Fibroblast of peridontal ligament (primary cell): ENCODE measurements around the gene GRIA4.

Source experiments
- DNase-seq: peaks from one replicate; pipeline ENCODE4 v3.0.0-alpha.2; 2010; ENCODE audit errors: extremely low read depth

The GRIA4 gene

GRCh38 chr11:105918600-105918999 lies 308.7 kb downstream of the GRIA4 start:
- no peak for DNase-seq

- DNase-seq = no peak
Measured at GRCh38 chr11:105923252-105923651, 313.4 kb downstream of the GRIA4 start.

- peak; percentile 49 for DNase-seq
Measured at GRCh38 chr11:105923807-105924206, 313.9 kb downstream of the GRIA4 start.

- no peak for DNase-seq
Measured at GRCh38 chr11:105929084-105929955, 319.4 kb downstream of the GRIA4 start.

GRCh38 chr11:105933695-105934094 lies 323.8 kb downstream of the GRIA4 start:
- DNase-seq = no peak

- DNase-seq = no peak
Measured at GRCh38 chr11:105935791-105936190, 325.9 kb downstream of the GRIA4 start.

- DNase-seq = no peak
Measured at GRCh38 chr11:105937331-105937730, 327.5 kb downstream of the GRIA4 start.

- DNase-seq = peak; percentile 35
Measured at GRCh38 chr11:105937738-105938137, 327.9 kb downstream of the GRIA4 start.

GRCh38 chr11:105942921-105943320 lies 333.0 kb downstream of the GRIA4 start:
- DNase-seq = peak; percentile 16

GRCh38 chr11:105948918-105949590 lies 339.2 kb downstream of the GRIA4 start:
- no peak for DNase-seq

- no peak for DNase-seq
Measured at GRCh38 chr11:105953886-105954285, 344.0 kb downstream of the GRIA4 start.

- no peak for DNase-seq
Measured at GRCh38 chr11:105960252-105961245, 350.7 kb downstream of the GRIA4 start.

GRCh38 chr11:105968021-105968697 lies 358.3 kb downstream of the GRIA4 start:
- DNase-seq = peak; percentile 30

- DNase-seq = no peak
Measured at GRCh38 chr11:105969756-105970155, 359.9 kb downstream of the GRIA4 start.

GRCh38 chr11:105975128-105975527 lies 365.3 kb downstream of the GRIA4 start:
- DNase-seq = no peak

GRCh38 chr11:105979997-105980703 lies 370.3 kb downstream of the GRIA4 start:
- no peak for DNase-seq

GRCh38 chr11:105986554-105986953 lies 376.7 kb downstream of the GRIA4 start:
- DNase-seq = no peak

GRCh38 chr11:105988197-105988596 lies 378.3 kb downstream of the GRIA4 start:
- DNase-seq = no peak

GRCh38 chr11:105989124-105989523 lies 379.3 kb downstream of the GRIA4 start:
- DNase-seq = no peak

GRCh38 chr11:105991888-105992287 lies 382.0 kb downstream of the GRIA4 start:
- DNase-seq = no peak
